GM21619 (cell line): Measurements from ENCODE around the gene MYO16.

Experiments
- ATAC-seq: cut with Tn5 transposase; IDR thresholded peaks from one replicate; pipeline ENCODE4 v1.9.1; 2021; ENCODE audit not compliant: unreplicated experiment

MYO16 gene

DNA sequence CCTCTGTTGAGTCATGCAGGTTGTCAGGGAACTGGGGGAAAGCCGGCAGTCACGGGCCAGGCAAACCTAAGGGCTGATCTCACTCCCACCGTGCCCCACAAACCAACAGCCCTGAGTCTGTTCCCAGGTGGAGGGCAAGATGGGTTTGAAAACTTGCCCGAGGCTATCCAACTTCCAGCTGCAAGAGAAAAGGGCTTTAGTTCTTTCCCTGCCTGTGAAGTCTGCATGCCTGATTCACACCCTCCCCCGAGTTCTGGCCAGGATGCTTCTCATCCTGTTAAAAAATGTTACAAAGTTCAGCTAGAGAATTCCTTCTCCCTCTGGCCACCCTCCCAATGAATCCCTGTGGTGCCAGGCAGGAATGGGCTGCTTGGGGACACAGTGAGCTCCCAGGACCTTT, 33.1 kb downstream of the MYO16 start:
- no peak for ATAC-seq

DNA sequence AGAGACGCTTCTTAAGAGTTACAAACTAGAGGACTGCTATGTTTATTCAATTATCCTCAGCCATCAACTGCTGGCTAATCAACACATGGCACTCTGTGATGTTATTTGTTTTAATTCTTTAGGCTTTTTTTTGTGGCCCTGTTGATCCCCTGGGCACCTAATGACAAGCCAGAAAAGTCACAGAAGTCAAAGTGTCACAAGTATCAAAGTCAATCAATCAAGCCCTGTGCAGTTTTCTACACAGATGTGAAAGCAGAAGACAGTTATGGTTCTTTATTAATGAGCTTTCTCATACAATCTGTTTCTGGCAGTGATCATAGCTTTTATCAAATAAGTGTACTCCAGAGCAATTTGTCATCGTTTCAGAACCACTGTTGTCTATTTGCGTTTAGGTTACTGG, 34.3 kb downstream of the MYO16 start:
- ATAC-seq: no peak

DNA sequence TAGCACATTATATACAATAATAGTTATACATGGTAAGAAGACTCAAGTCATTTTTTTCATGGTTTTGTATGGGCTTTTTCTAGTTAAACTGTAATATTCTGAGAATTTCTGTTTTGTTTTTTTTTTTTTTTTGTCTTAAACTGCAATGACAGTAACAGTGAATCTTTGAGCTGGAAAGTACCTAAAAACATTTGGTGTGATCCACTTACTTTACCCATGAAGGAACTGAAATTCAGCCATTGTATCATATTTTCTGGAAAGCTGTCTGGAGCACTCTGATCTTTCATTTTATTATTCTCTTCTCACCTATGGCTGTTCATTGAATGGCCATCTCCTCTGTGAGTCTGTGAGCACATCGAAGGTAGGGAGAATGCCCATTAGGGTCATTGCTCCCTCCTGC, 37.8 kb downstream of the MYO16 start:
- no peak for ATAC-seq

DNA sequence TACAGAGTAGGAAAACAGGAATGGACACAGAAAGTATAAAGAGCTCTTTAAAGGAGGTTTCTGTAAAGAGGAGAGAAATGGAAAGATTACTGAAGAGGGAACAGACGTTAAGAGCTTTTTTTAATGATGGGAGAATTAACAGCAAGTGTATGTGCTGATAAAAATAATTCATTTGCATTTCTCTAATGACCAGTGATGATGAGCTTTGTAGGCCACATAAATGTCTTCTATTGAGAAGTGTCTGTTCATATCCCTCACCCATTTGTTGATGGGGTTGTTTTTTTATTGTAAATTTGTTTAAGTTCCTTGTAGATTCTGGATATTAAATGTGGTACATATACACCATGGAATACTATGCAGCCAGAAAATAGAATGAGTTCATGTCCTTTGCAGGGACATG, 40.0 kb downstream of the MYO16 start:
- no peak for ATAC-seq

DNA sequence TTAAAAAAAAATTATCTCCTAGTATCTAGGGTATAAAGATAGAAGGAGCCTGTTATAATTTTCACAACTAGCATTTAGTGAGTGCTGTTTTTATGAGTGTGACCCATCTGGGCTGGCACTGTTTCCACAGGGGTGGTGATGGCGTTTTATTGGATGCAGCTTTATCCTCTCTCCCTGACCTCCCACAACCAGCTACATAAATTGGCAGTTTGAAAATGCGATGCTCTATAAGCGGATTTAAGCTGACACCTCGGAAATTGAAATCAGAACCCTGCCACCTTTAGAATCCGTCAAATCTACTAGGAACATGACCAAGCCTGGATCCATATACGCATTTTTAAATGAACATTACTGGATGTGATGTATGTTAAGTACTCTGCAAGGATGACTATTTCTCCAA, 44.9 kb downstream of the MYO16 start:
- ATAC-seq: no peak

DNA sequence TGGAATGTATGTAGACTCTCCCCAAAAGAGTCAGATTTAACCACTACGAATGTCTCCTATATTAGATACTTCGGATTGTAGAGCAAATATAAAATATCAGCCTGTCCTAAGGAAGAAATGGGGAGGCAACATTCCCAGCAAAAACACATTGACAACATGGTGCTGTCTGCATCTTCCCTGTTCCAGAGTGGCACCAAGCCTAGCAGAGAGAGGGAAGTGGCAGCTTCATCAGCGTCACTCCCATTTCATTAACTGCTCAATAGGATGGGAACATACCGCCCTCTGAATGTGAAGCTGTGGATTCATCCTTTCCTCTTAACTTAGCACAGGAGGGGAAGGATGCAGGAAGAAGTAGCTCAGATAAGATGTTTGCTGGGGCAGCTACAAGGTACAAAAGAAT, 45.4 kb downstream of the MYO16 start:
- no peak for ATAC-seq

DNA sequence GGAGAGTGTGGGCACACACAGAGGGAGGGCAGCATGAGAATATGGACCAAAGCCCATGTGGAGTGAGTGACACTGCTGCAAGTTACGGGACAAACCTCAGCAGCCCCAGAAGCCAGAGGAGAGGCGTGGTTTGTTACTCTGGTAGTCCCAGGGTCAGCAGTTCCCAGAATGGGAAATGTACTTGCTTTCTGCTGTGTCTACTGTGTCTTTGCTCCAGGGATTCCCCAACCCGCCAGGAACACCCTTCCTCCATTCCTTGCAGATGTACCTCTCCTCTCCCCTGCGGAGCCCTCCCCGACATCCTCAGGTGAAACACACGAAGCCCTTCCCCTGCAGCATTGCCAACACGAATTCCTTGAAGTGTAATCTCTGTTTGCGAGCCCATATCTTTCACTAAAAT, 47.2 kb downstream of the MYO16 start:
- no peak for ATAC-seq

DNA sequence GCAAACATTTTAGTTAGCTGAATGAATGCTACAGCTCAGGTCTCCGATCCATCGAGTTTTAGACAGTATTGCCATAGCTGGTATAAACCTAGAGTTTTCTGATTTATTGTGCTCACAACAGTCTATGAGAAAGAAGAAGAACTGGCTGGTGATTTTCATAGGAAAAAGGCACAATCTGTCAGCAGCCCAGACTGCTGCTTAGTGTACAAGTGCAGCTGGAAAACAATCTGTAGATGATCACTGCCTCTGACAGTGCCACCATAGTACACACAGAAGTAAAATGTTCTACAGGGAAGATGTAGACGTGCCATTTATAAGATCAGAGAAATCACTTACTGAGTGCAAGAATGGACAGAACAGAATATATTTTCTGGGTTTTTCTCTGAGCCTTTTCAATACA, 48.4 kb downstream of the MYO16 start:
- ATAC-seq: no peak

DNA sequence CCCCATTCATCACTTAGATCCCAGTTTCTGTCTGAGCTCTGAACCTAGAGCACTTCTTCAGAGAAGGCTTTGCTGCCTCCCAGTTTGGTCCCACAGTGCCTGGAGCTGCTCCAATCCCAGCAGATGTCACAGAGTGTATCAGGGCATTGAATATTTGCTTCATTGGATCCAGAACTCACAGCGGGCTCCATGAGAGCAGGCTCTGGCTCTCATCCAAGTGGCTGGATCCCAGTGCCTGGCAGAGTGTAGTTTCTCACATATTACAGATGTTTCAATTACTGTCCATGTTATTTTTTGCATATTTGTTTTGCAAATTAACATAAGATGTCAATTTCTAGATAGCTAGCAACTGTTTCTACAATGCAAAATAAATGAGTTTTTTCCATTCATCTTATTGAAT, 50.6 kb downstream of the MYO16 start:
- no peak for ATAC-seq

DNA sequence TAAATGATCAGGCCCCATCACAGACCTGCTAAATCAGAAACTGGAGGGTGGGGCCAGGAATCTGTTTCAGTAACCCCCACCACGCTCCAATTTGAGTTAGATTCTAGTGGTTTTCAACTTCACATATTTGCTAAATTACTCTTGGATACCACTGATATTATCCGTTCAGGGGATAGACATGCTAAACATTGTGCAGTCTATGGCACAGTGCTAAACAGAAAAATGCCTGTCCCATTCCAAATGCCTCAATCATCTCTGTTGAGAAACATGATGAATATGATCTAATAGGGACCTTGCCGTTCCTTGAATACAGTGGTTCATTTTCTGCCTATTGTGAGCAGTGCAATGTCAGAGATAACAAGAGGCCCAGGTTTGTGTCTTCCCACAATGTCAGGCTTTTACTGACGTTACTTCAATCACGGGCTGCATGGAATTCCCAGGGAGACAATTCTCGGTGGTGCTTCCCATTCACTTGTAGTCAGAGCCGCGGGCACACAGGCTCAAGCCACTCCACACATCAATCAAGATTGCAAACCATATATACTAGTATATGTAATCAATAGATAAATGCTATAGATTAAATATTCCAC, 52.7 kb downstream of the MYO16 start:
- no peak for ATAC-seq

DNA sequence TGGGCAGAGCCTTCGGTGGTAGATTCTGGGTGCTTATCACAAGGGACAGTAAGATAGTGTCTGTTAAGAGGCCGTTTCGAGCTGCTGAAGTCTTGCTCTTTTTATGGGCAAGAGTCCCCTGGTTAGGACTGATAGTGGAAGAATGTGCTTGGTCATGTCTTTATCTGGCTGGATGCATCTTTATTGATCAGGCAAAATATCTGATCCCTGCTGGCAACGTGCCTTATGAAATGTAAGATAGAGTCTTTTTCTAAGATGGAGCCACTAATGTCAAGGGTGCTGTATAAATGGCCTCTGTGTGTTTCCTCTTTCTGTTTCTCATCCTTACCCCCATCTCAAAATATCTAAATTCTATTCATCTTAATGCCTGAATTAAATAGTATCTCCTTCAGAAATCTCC, 53.3 kb downstream of the MYO16 start:
- ATAC-seq: no peak

DNA sequence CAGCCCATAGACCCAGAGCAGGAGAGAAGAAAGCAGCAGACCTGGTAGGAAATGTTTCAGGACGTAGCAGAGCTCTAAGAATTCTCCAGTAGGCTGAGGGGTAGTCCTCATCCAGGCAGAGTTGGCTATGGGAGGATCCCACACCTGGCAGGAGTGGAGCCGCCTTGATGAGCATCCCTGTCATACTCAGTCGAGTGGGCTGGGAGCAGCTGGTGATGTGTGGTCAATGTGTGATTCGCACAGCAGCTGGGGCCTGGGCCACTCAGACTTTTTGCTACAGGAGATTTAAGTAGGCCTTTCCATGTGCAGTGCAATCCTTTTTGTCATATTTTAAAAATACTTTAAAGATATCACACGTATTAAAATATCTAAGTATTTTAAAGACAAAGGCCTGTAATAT, 56.6 kb downstream of the MYO16 start:
- ATAC-seq: no peak

DNA sequence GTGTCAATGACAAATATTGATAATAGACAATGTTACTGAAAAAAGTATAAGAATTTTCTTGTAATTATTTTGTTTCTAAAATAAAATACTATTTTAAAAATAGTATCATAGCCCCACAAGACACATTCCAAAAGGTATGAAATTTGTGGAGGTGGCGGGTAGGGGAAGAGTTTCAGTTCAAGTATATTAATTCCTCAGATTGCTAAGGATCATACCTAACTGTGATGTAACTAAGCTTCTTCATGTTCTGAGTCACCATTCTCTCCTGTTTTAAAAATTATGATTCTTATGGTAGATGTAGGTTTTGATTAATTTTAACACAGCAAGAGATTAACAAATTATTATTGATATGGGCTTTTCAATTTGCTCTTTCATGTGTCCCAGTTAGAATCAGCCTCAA, 61.3 kb downstream of the MYO16 start:
- ATAC-seq: no peak

DNA sequence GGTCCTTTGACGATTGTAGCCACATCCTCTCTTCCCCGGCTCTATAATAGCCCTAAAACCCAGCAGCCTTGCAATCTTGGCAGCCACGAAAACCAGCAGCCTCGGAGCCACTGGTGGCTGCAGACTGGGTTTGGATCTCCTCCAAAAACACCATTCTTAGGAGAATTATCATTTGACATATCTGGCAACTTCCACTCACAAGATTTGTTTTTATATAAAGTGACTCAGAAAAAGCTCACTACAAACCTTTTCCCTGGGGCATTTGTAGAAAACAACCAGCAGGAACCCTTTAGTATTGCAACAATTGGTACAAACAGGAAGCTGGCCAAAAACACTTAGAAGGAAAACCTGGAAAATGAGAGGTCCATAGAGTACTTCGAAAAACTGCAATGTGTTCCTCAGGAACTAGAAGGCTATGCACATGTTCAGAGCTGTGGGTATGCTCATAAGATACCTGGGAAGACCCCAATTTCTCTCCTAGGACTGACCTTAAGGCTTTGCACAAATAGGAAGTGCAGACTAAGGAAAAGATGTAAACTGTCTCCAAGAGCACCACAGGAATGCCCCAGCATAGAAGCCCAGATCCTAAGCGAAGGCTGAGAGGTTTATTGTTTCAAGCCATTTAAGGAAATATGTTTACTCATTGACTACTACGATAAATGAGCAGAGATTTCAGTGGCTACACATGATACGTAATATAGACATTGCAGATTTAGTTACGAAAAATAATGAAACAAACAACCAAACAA, 71.2 kb downstream of the MYO16 start:
- ATAC-seq: no peak

DNA sequence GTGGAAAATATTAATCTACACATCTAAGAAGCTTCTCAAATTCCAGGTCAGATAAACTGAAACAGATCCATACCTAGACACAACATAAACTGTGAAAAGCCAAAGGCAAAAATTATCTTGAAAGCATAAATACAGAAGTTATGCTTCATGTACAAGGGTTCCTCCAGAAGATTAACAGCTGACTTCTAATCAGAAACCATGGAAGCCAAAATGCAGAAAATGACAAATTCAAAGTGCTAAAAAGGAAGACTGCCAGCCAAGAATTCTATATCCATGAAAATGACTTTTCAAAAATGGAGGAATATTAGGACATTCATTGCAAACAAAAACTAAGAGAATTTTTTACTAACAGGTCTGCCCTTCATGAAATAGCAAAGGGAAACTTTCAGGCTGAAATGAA, 72.8 kb downstream of the MYO16 start:
- ATAC-seq: no peak

DNA sequence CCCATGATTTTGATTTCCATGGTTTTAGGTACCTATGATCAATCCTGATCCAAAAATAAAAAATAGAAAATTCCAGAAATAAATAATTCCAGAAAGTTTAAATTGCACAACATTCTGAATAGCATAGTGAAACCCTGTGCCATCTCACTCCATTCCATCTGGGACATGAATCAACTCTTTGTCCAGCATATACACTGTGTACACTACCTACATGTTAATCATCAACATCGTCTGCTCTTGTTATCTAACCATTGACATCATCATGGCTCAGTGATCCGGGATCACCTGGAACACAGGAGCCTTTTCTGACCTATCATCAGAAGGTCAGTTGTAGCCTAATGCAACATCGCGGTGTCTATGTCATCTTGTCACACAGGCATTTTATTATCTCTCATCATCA, 75.6 kb downstream of the MYO16 start:
- ATAC-seq: no peak

DNA sequence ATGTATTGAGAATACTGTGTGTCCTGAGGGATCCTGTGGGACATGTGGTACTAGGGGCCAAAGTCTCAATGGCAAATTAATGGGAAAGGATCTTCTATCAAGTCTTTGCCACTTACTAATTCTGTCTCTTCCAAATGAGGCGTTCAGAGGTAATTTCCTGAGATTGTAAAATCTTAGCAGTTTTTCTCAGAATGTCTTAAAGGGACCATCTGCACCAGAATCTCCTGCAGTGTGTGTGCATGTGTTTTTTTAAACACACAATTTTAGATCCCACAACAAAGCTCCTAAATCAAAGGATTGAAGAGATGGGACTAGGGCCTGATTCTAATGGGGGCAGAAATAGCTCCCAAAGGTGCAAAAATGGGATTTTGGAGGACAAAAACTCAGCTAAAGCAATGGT, 78.2 kb downstream of the MYO16 start:
- no peak for ATAC-seq

DNA sequence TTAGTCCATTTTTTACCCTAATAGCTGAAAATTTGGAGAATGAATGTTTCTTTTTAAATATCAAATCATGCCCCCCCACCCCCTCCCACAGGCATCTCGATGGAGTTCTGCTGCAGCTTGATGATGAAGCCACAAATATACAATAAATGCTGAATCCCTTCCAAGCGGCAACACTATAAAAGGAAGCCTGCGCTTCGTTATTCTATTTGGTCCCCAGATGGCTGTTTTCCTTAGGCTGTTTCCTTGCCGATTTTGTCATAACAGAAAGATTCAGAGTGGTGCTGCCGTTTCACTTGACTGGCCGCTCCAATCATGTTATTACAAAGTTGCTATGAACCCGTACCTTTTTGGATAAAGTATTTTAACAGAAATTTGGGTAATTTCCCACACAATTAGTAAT, 79.5 kb downstream of the MYO16 start:
- ATAC-seq: no peak

DNA sequence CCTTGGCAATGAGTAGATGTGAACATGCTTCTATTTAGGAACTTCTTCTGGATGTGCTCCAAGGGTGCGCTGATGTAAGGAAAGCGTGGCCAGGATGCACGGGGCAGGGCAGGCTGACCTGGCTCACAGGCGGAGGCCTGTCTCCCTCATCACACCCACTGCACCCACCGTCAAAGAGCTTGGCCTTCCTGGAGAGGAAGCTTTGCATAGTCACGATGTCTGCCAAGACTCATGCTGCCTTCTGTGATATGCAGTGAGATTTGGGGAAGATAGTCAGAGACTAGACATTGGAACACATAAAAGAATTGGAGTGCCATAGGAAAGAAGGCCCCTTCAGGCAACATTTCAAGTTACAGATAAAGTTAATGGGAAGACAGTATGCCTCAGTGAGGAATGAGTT, 82.0 kb downstream of the MYO16 start:
- ATAC-seq: no peak

DNA sequence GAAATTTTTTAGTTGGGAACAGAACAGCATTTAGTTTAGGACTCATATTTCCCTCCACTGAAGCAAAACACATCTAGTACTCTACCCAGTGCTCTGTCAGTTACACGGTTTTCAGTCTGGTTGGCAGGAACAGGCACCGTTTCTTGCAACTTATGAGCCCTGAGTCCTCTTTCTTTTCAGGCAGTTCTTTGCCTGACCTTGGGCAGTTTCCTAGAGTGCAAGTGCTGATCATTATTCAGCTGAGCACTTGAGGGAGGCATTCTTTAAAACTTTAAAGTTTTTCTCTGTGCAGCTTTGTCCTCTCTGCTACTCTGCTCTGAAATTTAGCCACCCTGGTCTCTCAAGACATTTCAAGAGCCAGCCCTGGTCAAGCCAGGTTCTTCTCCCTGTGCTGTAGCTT, 96.1 kb downstream of the MYO16 start:
- ATAC-seq: no peak

DNA sequence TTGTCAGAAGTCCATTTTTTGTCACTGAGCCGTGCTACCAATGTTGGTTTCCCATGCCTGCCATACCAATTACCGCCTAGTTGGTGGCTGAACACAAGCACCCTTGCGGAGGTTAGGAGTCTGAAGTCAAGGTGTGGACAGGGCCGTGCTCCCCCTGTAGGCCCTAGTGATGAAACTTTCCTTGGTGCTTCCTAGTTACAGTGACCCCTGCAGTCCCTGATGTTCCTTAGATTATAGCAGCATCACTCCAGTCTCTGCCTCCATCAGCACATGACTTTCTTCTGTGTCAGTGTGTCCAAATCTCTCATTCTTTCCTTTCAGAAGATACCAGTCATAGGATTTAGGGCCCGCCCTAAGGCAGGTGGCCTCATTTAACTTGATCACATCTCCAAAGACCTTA, 99.0 kb downstream of the MYO16 start:
- no peak for ATAC-seq

DNA sequence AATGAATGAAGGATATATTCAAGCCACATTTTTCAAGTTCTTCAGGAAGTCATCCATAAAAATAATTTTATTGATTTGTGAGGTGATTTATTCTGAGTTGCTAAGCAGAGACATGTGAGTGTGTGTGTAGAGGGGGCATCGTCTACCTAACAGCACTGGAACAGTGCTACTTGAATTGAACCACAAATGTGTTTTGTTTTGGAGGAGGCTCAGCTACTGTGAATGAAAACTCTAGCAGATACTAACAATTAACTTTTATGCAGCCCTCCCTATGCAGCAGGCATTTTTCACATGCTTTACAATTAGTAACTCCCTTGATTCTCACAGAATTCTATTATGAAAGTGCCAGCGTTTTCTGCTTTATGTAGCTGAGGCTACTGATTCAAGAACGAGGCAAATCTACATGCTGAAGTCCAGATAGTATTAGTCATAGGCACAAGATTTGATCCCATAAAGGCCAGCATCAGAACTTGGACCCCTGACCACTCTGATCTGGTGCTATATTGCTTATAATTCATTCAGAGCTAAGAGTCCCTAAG, 103.7 kb downstream of the MYO16 start:
- ATAC-seq: no peak

DNA sequence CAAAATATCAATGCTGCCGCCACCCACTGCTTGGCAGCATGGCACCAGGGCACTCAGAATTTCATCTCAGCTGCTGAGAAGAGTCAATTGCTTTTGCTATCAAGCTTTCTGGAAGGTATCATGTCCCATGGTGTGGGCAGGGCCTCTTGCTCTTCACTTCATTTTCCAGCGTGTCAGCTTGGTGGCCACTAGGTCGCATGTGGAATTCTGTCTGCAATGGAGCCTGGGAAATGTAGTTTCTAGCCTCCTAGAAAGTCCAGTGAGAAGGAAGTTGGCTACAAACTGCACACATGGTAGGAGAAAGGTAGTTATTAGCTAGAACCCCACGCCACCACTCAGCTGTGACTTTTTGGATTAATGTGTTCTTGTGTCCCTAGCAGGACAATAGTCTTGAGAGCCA, 105.3 kb downstream of the MYO16 start:
- no peak for ATAC-seq
